ENCODE measurements around the gene ECSCR. TPM values are rescaled to one million over a fixed set of nuclear protein-coding genes. Genes with fewer than 3 reads are reported as not detected.

Gene ECSCR
- total and polyA plus RNA-seq, 2 donors (not counting 1 experiment from before 2014, with no cell fraction given) = not detected

DNA sequence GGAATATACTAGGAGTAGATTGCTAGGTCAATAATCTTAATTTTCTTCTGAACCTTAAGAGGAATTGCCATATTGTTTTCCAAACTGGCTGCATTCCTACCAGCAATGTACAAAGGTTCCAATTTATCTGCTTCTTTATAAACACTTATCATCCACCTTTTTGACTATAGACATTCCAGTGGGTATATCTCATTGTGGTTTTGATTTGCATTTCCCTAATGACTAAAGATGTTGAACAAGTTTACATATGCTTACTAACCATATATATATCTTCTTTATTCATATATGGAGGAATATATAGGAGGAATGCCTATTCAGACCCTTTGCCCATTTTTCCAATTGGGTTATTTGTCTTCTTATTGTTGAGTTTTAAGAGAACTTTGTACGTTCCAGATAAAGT lies 30.8 kb downstream of the ECSCR start:
- Mint-ChIP-seq H3K27me3 (no peaks in the 10 kb centered on the region), H3K27ac (no peak overlapping the region), H3K9me3 (ENCODE audit: insufficient read depth) (no peaks in the 10 kb centered on the region), H3K4me1 (no peaks in the 10 kb centered on the region), H3K4me3 (no peak overlapping the region)
- no peak overlapping the region for H2AFZ ChIP-seq (ENCODE audit: insufficient read depth, low read depth, low read length, poor library complexity, severe bottlenecking)
- H3K79me2 ChIP-seq (ENCODE audit: control insufficient read depth, insufficient read depth, low read length) = no peaks in the 10 kb centered on the region
- ChIA-PET CTCF (interaction anchor here (0.8 kb wide), 1 partner anchor 9 kb away, joined by 3 read pairs; no protein-coding TSS in a partner anchor), POLR2A (interaction anchor here (0.7 kb wide), 1 partner anchor 479 kb away, joined by 3 read pairs; no protein-coding TSS in a partner anchor)
- H3K27me3 ChIP-seq (replicated peaks in 1 of 4; ENCODE audit: control extremely low read depth in 1 of 4, control insufficient read depth in 3 of 4, insufficient read depth in 4 of 4, low read length in 3 of 4) = no peaks in the 10 kb centered on the region
- H3K27ac ChIP-seq (ENCODE audit: low read length in 2 of 2) = no peak overlapping the region
- H3K36me3 ChIP-seq (replicated peaks in 1 of 2; ENCODE audit: control extremely low read depth in 1 of 2, control insufficient read depth in 1 of 2, extremely low read depth in 1 of 2, insufficient read depth in 2 of 2, low read length in 1 of 2) = peaks cover 0 to 2% of the 10 kb centered on the region in 2 experiments
- DNase-seq (no peak), ATAC-seq (ENCODE audit: low read depth) (no peak)
- H3K9ac ChIP-seq (ENCODE audit: low read length) = no peak overlapping the region
- intact Hi-C loops (cut with micrococcal nuclease) = no loop called here
- no CpG with 5 or more reads among the region's 1 CpG for WGBS (ENCODE audit: insufficient coverage)
- TF ChIP-seq, protein P1, sequence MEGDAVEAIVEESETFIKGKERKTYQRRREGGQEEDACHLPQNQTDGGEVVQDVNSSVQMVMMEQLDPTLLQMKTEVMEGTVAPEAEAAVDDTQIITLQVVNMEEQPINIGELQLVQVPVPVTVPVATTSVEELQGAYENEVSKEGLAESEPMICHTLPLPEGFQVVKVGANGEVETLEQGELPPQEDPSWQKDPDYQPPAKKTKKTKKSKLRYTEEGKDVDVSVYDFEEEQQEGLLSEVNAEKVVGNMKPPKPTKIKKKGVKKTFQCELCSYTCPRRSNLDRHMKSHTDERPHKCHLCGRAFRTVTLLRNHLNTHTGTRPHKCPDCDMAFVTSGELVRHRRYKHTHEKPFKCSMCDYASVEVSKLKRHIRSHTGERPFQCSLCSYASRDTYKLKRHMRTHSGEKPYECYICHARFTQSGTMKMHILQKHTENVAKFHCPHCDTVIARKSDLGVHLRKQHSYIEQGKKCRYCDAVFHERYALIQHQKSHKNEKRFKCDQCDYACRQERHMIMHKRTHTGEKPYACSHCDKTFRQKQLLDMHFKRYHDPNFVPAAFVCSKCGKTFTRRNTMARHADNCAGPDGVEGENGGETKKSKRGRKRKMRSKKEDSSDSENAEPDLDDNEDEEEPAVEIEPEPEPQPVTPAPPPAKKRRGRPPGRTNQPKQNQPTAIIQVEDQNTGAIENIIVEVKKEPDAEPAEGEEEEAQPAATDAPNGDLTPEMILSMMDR (IDR thresholded peaks at IDR 0.05) = no peak
- TF ChIP-seq EZH2 (IDR thresholded peaks at IDR 0.05; ENCODE audit: borderline replicate concordance, insufficient read depth, low read depth, low read length, poor library complexity, severe bottlenecking) = no peak
- H3K4me2 ChIP-seq (replicated peaks; ENCODE audit: low read depth, low read length, poor library complexity, severe bottlenecking) = no peak overlapping the region
- no peaks in the 10 kb centered on the region for H4K20me1 ChIP-seq (ENCODE audit: control insufficient read depth, insufficient read depth, low read length, poor library complexity, severe bottlenecking)
- H3K4me3 ChIP-seq (ENCODE audit: control extremely low read depth in 1 of 5, extremely low read depth in 1 of 5, insufficient read depth in 1 of 5, low read depth in 2 of 5, low read length in 4 of 5) = no peak overlapping the region
- H3K4me1 ChIP-seq (ENCODE audit: control insufficient read depth in 2 of 2, insufficient read depth in 2 of 2, low read length in 2 of 2) = no peaks in the 10 kb centered on the region
- H3K9me3 ChIP-seq (ENCODE audit: control extremely low read depth in 1 of 3, control insufficient read depth in 2 of 3, insufficient read depth in 1 of 3, low read length in 2 of 3) = no peaks in the 10 kb centered on the region

DNA sequence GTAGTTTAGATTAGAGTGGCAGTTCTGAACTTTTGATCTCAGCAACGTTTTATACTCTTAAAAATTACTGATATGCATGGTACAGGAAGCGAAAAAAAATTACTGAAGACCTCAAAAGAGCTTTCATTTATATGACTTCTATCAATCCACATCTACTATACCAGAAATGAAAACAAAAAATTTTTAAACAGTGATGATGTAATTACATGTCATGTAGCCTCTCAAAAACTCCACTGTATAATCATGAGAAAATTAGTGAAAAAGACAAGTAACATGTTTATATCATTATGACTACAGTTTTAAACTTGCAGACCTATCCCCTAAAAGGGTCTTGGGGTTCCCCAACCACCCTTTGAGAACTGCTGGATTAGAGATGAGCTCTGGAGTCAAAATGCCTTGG lies 32.5 kb downstream of the ECSCR start:
- no peak for DNase-seq
- TF ChIP-seq, protein P1 (IDR thresholded peaks at IDR 0.05) = no peak
- no peak for TF ChIP-seq EZH2 (IDR thresholded peaks at IDR 0.05; ENCODE audit: borderline replicate concordance, insufficient read depth, low read depth, low read length, poor library complexity, severe bottlenecking)
- POLR2A ChIA-PET = no interaction called here
- H3K4me3 Mint-ChIP-seq = no peak overlapping the region
- H3K79me2 ChIP-seq (ENCODE audit: control insufficient read depth, insufficient read depth, low read length) = no peaks in the 10 kb centered on the region
- no peaks in the 10 kb centered on the region for H3K27me3 ChIP-seq (replicated peaks in 1 of 4; ENCODE audit: control extremely low read depth in 1 of 4, control insufficient read depth in 3 of 4, insufficient read depth in 4 of 4, low read length in 3 of 4)
- H3K4me2 ChIP-seq (replicated peaks; ENCODE audit: low read depth, low read length, poor library complexity, severe bottlenecking) = no peak overlapping the region
- no CpG with 5 or more reads among the region's 2 CpGs for WGBS (ENCODE audit: insufficient coverage)
- CTCF ChIA-PET = interaction anchor here (1.0 to 1.3 kb wide), 3 partner anchors 9 to 335 kb away, joined by 3 to 5 read pairs (median 5); partner anchors contain the start of gene DNAJC18
- no peak overlapping the region for H3K27ac Mint-ChIP-seq
- no peak overlapping the region for H3K9ac ChIP-seq (ENCODE audit: low read length)
- H3K9me3 ChIP-seq (ENCODE audit: control extremely low read depth in 1 of 3, control insufficient read depth in 2 of 3, insufficient read depth in 1 of 3, low read length in 2 of 3) = no peaks in the 10 kb centered on the region
- intact Hi-C loops (cut with micrococcal nuclease) = no loop called here
- H3K36me3 ChIP-seq (replicated peaks in 1 of 2; ENCODE audit: control extremely low read depth in 1 of 2, control insufficient read depth in 1 of 2, extremely low read depth in 1 of 2, insufficient read depth in 2 of 2, low read length in 1 of 2) = peaks cover 0 to 6% of the 10 kb centered on the region in 2 experiments
- H4K20me1 ChIP-seq (ENCODE audit: control insufficient read depth, insufficient read depth, low read length, poor library complexity, severe bottlenecking) = no peaks in the 10 kb centered on the region
- H2AFZ ChIP-seq (ENCODE audit: insufficient read depth, low read depth, low read length, poor library complexity, severe bottlenecking) = no peak overlapping the region
- no peaks in the 10 kb centered on the region for H3K27me3 Mint-ChIP-seq
- H3K4me1 Mint-ChIP-seq = no peaks in the 10 kb centered on the region
- no peaks in the 10 kb centered on the region for H3K4me1 ChIP-seq (ENCODE audit: control insufficient read depth in 2 of 2, insufficient read depth in 2 of 2, low read length in 2 of 2)
- no peak overlapping the region for H3K27ac ChIP-seq (ENCODE audit: low read length in 2 of 2)
- no peak overlapping the region for H3K4me3 ChIP-seq (ENCODE audit: control extremely low read depth in 1 of 5, extremely low read depth in 1 of 5, insufficient read depth in 1 of 5, low read depth in 2 of 5, low read length in 4 of 5)
- ATAC-seq (ENCODE audit: low read depth) = no peak
- H3K9me3 Mint-ChIP-seq (ENCODE audit: insufficient read depth) = no peaks in the 10 kb centered on the region

Data from B cell (primary cell).